HCT116 (cell line): ENCODE results near the gene AP1B1. TPM values are rescaled to one million over a fixed set of nuclear protein-coding genes. Genes with fewer than 3 reads are reported as not detected.

Source experiments
- ATAC-seq: fragments of 200-7000 bp; cut with Tn5 transposase; 2 replicates; pipeline ENCODE4 v1.9.1; 2020; ENCODE audit warnings: mild to moderate bottlenecking, moderate library complexity
- BruUV-seq: library from RNA; stranded (reverse); fragments of 400-500 nt; replicated peaks from 2 replicates; lab custom pipeline; 2021; lab: Mats Ljungman, UMichigan
- CTCF ChIA-PET: fragments of 300-600 bp; sonication (Branson Sonifier 250); formaldehyde crosslinking; loops from one replicate; lab custom pipeline; 2021; ENCODE audit warnings: antibody characterized with exemption; lab: Charles Lee
- POLR2A ChIA-PET: fragments of 300-600, 350-600 bp; sonication (Branson Sonifier 250); formaldehyde crosslinking; loops from one replicate; lab custom pipeline; 2021; ENCODE audit warnings: antibody characterized with exemption; lab: Charles Lee
- RAD21 ChIA-PET, 2 experiments: fragments of 300-600 bp; sonication (Branson Sonifier 250); formaldehyde crosslinking; loops; one replicate each; lab custom pipeline; 2023; ENCODE audit warnings: low total read pairs in 2 of 2; ENCODE audit not compliant: uncharacterized antibody in 2 of 2, unreplicated experiment in 2 of 2, low non-redundant PET in 1 of 2; lab: Charles Lee
- DNase-seq: peaks from one replicate; pipeline ENCODE4 v3.0.0-alpha.2; 2010; ENCODE audit warnings: low read depth, low spot score
- H2AFZ ChIP-seq: fragments of 200-600 bp; shearing (Covaris generic), sonication (generic); 2 replicates; pipeline ENCODE4 v1.6.1; 2017; ENCODE audit warnings: low read depth, mixed run types, mixed read lengths, antibody characterized with exemption, low read length; ENCODE audit not compliant: poor library complexity, severe bottlenecking
- H3K27ac ChIP-seq: 2 replicates; pipeline ENCODE4 v1.5.1; 2012; ENCODE audit warnings: low read depth, low read length
- H3K27me3 ChIP-seq: fragments of 200-600 bp; sonication (generic); 2 replicates; pipeline ENCODE4 v1.6.1; 2016; ENCODE audit warnings: mixed run types, low read length, mixed read lengths; ENCODE audit not compliant: insufficient read depth
- H3K36me3 ChIP-seq, 2 experiments: fragments of 200-500 bp in 1 of 2; fragments of 200-600 bp in 1 of 2; sonication (Bioruptor generic) in 1 of 2; sonication (generic) in 1 of 2; 2 replicates each; pipeline versions ENCODE4 v1.5.1 to v1.6.1; 2014 to 2016; ENCODE audit warnings: low read length in 2 of 2, inconsistent platforms in 1 of 2, mixed read lengths in 1 of 2, mixed run types in 1 of 2; ENCODE audit not compliant: insufficient read depth in 2 of 2, control insufficient read depth in 1 of 2
- H3K4me1 ChIP-seq, 2 experiments: fragments of 200-600 bp in 1 of 2; sonication (generic) in 1 of 2; 2 replicates each; pipeline versions ENCODE4 v1.5.1 to v1.6.1; 2012 to 2017; ENCODE audit warnings: low read length in 2 of 2, inconsistent platforms in 1 of 2, mild to moderate bottlenecking in 1 of 2, mixed read lengths in 1 of 2, mixed run types in 1 of 2, moderate library complexity in 1 of 2; ENCODE audit not compliant: insufficient read depth in 2 of 2, control insufficient read depth in 1 of 2
- H3K4me2 ChIP-seq: fragments of 200-600 bp; sonication (generic); 2 replicates; pipeline ENCODE4 v1.6.1; 2017; ENCODE audit warnings: mixed run types, low read length, mixed read lengths
- H3K4me3 ChIP-seq, 2 experiments: fragments of 200-600 bp in 1 of 2; sonication (generic) in 1 of 2; replicated peaks in 1 of 2; 2 replicates each; pipeline ENCODE4 v1.5.1; 2011 to 2016; ENCODE audit warnings: low read length in 2 of 2, control low read depth in 1 of 2, low read depth in 1 of 2, mild to moderate bottlenecking in 1 of 2, mixed read lengths in 1 of 2, mixed run types in 1 of 2
- H3K79me2 ChIP-seq: fragments of 200-600 bp; sonication (generic); 2 replicates; pipeline ENCODE4 v1.6.1; 2017; ENCODE audit warnings: mild to moderate bottlenecking, mixed run types, low read length, moderate library complexity, mixed read lengths; ENCODE audit not compliant: insufficient read depth
- H3K9ac ChIP-seq: fragments of 200-600 bp; sonication (generic); 2 replicates; pipeline ENCODE4 v1.6.1; 2016; ENCODE audit warnings: low read length, mixed read lengths
- H3K9me2 ChIP-seq: fragments of 200-600 bp; sonication (generic), shearing (Covaris generic); 2 replicates; pipeline ENCODE4 v1.6.1; 2017; ENCODE audit warnings: mixed run types, mild to moderate bottlenecking, moderate library complexity; ENCODE audit not compliant: insufficient read depth
- H3K9me3 ChIP-seq, 2 experiments: fragments of 200-500 bp in 1 of 2; fragments of 200-600 bp in 1 of 2; sonication (Bioruptor generic) in 1 of 2; sonication (generic) in 1 of 2; 2 replicates each; pipeline ENCODE4 v1.6.1; 2014 to 2017; ENCODE audit warnings: low read length in 2 of 2, mixed read lengths in 2 of 2, inconsistent platforms in 1 of 2, low read depth in 1 of 2, mild to moderate bottlenecking in 1 of 2, mixed run types in 1 of 2, moderate library complexity in 1 of 2; ENCODE audit not compliant: control insufficient read depth in 1 of 2, insufficient read depth in 1 of 2
- H4K20me1 ChIP-seq: fragments of 200-600 bp; sonication (generic), shearing (Covaris generic); 2 replicates; pipeline ENCODE4 v1.6.1; 2017; ENCODE audit warnings: mixed run types, mild to moderate bottlenecking, moderate library complexity; ENCODE audit not compliant: insufficient read depth
- CEBPB ChIP-seq: IDR thresholded peaks from 2 replicates; pipeline ENCODE4 v1.6.1; 2012; ENCODE audit warnings: low read depth
- EGR1 ChIP-seq: IDR thresholded peaks from 2 replicates; pipeline ENCODE4 v1.6.1; 2012; ENCODE audit warnings: low read depth
- ELF1 ChIP-seq: IDR thresholded peaks from 2 replicates; pipeline ENCODE4 v1.6.1; 2012; ENCODE audit warnings: low read depth, borderline replicate concordance
- EZH2 ChIP-seq: fragments of 200-600 bp; sonication (generic); IDR thresholded peaks from 2 replicates; pipeline ENCODE4 v1.6.1; 2017; ENCODE audit warnings: antibody characterized with exemption, mixed run types
- POLR2A ChIP-seq: IDR thresholded peaks from 2 replicates; pipeline ENCODE4 v1.7.0; 2011; ENCODE audit warnings: borderline replicate concordance; ENCODE audit not compliant: insufficient read depth, insufficient read length; ENCODE audit errors: extremely low read depth
- RAD21 ChIP-seq: IDR thresholded peaks from 2 replicates; pipeline ENCODE4 v1.6.1; 2012; ENCODE audit warnings: low read depth, mild to moderate bottlenecking
- SIN3A ChIP-seq: IDR thresholded peaks from 2 replicates; pipeline ENCODE4 v1.6.1; 2012; ENCODE audit warnings: low read depth
- YY1 ChIP-seq: IDR thresholded peaks from 2 replicates; pipeline ENCODE4 v1.6.1; 2011; ENCODE audit warnings: low read length, low read depth, moderate library complexity, mild to moderate bottlenecking; ENCODE audit not compliant: insufficient replicate concordance; ENCODE audit errors: extremely low read depth
- intact Hi-C: fragments of 100-400 bp; cut with micrococcal nuclease; formaldehyde crosslinking; loops from 2 replicates; pipeline ENCODE4 v1.10.0; 2022
- total RNA-seq: library from RNA; stranded (reverse); gene quantifications from one replicate; pipeline ENCODE4 v1.2.1, GENCODE V29; 2021; ENCODE audit not compliant: unreplicated experiment
- TF ChIP-seq, protein P1 (sequence below), 3 experiments: fragments of 200-600 bp in 1 of 3; sonication (generic) in 1 of 3; IDR thresholded peaks in 2 of 3; conservative IDR thresholded peaks in 1 of 3; 2 replicates each; pipeline ENCODE4 v1.5.1; 2012 to 2017; ENCODE audit warnings: low read depth in 2 of 3, low read length in 2 of 3, antibody characterized with exemption in 1 of 3, borderline replicate concordance in 1 of 3, control low read depth in 1 of 3, mild to moderate bottlenecking in 1 of 3, mixed read lengths in 1 of 3, mixed run types in 1 of 3, moderate library complexity in 1 of 3; ENCODE audit not compliant: insufficient read depth in 1 of 3

The AP1B1 gene
- total RNA-seq, 1 experiment from 2014 or later = 60.4 TPM

DNA sequence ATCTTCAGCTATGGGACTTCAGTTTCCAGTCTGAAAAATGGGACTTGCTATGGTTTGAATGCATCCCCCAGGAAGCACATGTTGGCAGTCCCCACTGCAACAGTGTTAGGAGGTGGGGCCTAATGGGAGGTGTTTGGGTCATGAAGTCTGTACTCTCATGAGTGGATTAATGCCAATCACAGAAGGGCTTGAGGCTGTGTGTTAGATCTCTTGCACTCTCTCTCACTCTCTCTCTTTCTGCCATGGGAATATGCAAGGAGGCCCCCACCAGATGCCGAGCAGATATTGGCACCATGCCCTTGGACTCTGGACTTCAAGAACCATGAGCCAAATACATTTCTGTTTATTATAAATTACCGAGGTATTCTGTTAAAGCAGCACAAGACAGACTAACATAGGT is 7.8 kb upstream of the AP1B1 start:
- no peak for ATAC-seq
- Histone ChIP-seq H4K20me1 (no peaks in the 10 kb centered on the region), H3K4me3 (no peak overlapping the region), H2AFZ (no peak overlapping the region), H3K27me3 (no peaks in the 10 kb centered on the region), H3K9me3 (no peaks in the 10 kb centered on the region), H3K27ac (no peak overlapping the region), H3K9me2 (no peaks in the 10 kb centered on the region), H3K36me3 (no peaks in the 10 kb centered on the region), H3K4me1 (peaks cover 8 to 20% of the 10 kb centered on the region in 2 experiments), H3K79me2 (no peaks in the 10 kb centered on the region), H3K4me2 (no peak overlapping the region), H3K9ac (no peak overlapping the region)
- ChIA-PET POLR2A (no interaction called here), RAD21 (no interaction called here), CTCF (interaction anchor here (1.7 kb wide), 1 partner anchor 128 kb away, joined by 10 read pairs; no protein-coding TSS in a partner anchor)
- no peak for DNase-seq
- TF ChIP-seq ELF1 = no peak
- TF ChIP-seq, protein P1, sequence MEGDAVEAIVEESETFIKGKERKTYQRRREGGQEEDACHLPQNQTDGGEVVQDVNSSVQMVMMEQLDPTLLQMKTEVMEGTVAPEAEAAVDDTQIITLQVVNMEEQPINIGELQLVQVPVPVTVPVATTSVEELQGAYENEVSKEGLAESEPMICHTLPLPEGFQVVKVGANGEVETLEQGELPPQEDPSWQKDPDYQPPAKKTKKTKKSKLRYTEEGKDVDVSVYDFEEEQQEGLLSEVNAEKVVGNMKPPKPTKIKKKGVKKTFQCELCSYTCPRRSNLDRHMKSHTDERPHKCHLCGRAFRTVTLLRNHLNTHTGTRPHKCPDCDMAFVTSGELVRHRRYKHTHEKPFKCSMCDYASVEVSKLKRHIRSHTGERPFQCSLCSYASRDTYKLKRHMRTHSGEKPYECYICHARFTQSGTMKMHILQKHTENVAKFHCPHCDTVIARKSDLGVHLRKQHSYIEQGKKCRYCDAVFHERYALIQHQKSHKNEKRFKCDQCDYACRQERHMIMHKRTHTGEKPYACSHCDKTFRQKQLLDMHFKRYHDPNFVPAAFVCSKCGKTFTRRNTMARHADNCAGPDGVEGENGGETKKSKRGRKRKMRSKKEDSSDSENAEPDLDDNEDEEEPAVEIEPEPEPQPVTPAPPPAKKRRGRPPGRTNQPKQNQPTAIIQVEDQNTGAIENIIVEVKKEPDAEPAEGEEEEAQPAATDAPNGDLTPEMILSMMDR (IDR thresholded peaks at IDR 0.05 in 2 of 3, conservative IDR thresholded peaks at IDR 0.05 in 1 of 3; ENCODE audit: borderline replicate concordance in 1 of 3, insufficient read depth in 1 of 3, low read depth in 2 of 3, low read length in 2 of 3) = no peak
- no peak for TF ChIP-seq POLR2A
- no peak for TF ChIP-seq EZH2
- no peak for TF ChIP-seq SIN3A
- no peak for TF ChIP-seq YY1
- BruUV-seq = no TSS peak
- intact Hi-C loops = loop anchor here (10.0 kb wide), 1 partner anchor 229 kb away; no protein-coding TSS in a partner anchor

DNA sequence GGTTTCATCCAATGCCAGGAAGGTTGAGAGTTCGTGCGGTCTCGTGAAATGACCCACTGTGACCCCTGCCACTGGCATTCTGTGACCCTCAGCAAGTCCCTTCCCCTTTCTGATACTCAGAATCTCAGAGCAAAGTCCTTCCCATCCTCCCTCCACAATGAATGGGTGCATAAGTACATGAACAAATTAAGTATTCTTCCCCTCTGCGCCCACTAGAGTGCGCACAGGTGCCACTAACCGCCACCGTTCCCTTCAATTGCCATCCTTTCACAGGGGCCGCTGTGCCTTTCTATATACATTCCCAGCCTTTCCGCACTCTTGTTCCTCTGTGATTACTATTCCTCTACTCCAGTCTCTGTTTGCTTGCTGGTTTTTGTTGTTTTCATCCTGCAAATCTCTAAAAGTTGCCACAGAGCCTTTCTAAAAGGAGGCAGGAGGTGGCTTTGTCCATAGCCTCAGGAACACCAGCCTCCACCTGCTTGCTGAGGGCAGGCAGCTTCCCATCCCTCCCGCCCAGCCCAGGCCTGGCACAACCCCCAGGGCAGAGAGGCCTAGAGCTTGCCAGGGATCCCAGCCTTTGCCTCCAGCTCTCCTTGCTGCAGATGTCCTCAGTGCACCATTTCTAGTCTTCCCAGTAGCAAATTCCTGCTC is 6.7 kb upstream of the AP1B1 start:
- peak overlapping the region; percentile 18; the same call in 1 of the 2 replicates for H3K4me2 ChIP-seq

More for the DNA sequence above, 6.7 kb upstream of the AP1B1 start:
- H3K4me1 ChIP-seq = peaks cover 8 to 20% of the 10 kb centered on the region in 2 experiments
- CTCF ChIA-PET = interaction anchor here (0.6 to 1.7 kb wide), 3 partner anchors 28 to 694 kb away, joined by 4 to 10 read pairs (median 6); no protein-coding TSS in a partner anchor
- H3K9ac ChIP-seq = no peak overlapping the region
- no peaks in the 10 kb centered on the region for H3K79me2 ChIP-seq
- TF ChIP-seq, protein P1 (IDR thresholded peaks at IDR 0.05 in 2 of 3, conservative IDR thresholded peaks at IDR 0.05 in 1 of 3; ENCODE audit: borderline replicate concordance in 1 of 3, insufficient read depth in 1 of 3, low read depth in 2 of 3, low read length in 2 of 3) = peak; percentile 79 to 91 (median 90)
- TF ChIP-seq CEBPB (no peak), EZH2 (no peak), EGR1 (no peak), RAD21 (peak; percentile 89)
- H3K9me2 ChIP-seq = no peaks in the 10 kb centered on the region
- peak overlapping the region; percentile 24 for H2AFZ ChIP-seq
- DNase-seq (peak; percentile 48), ATAC-seq (peak; percentile 98)
- no peak overlapping the region for H3K4me3 ChIP-seq
- intact Hi-C loops = loop anchor here (1.0 to 10.0 kb wide), 3 partner anchors 129 to 694 kb away; no protein-coding TSS in a partner anchor
- no peaks in the 10 kb centered on the region for H3K9me3 ChIP-seq
- BruUV-seq = no TSS peak
- no peaks in the 10 kb centered on the region for H3K36me3 ChIP-seq
- H3K27ac ChIP-seq = no peak overlapping the region
- H4K20me1 ChIP-seq = no peaks in the 10 kb centered on the region
- POLR2A ChIA-PET = interaction anchor here (0.7 to 1.0 kb wide), 2 partner anchors 110 to 211 kb away, joined by 3 to 4 read pairs; no protein-coding TSS in a partner anchor
- H3K27me3 ChIP-seq = no peaks in the 10 kb centered on the region
- RAD21 ChIA-PET = interaction anchor here (0.7 to 1.0 kb wide), 3 partner anchors 129 to 610 kb away, joined by 3 read pairs; no protein-coding TSS in a partner anchor
